ENCODE measurements around the gene NAA80. TPM values are rescaled to one million over a fixed set of nuclear protein-coding genes. Genes with fewer than 3 reads are reported as not detected.

The NAA80 gene
- total RNA-seq, 1 experiment from 2014 or later = 8.7 TPM

GRCh38 chr3:50288387-50289007 is 10.7 kb downstream of the NAA80 start:
- ChIA-PET POLR2A (ENCODE audit: unreplicated experiment) (no interaction called here), CTCF (no interaction called here)
- Histone ChIP-seq H4K20me1 (ENCODE audit: low read length) (no peaks in the 10 kb centered on the region), H3K36me3 (ENCODE audit: low read depth, low read length) (peaks cover 35% of the 10 kb centered on the region), H3K9me3 (ENCODE audit: low read length) (no peaks in the 10 kb centered on the region), H3K27me3 (ENCODE audit: low read length) (no peaks in the 10 kb centered on the region), H3K9me2 (replicated peaks; ENCODE audit: low read length) (no peaks in the 10 kb centered on the region), H3K79me2 (ENCODE audit: low read length) (peaks cover 32% of the 10 kb centered on the region), H2AFZ (ENCODE audit: low read length) (no peak overlapping the region), H3K27ac (ENCODE audit: low read length) (no peak overlapping the region), H3F3A (ENCODE audit: low read length, unreplicated experiment) (peaks cover 4% of the 10 kb centered on the region), H3K9ac (ENCODE audit: low read length) (no peak overlapping the region), H3K4me3 (ENCODE audit: low read length) (no peak overlapping the region), H3K4me1 (ENCODE audit: insufficient read depth, low read length) (peaks cover 6% of the 10 kb centered on the region), H3K4me2 (ENCODE audit: low read length) (no peak overlapping the region)
- intact Hi-C loops (cut with micrococcal nuclease) = no loop called here
- DNase-seq (no peak), ATAC-seq (no peak)
- no TSS peak for BruUV-seq (replicated peaks)
- TF ChIP-seq EZH2phosphoT487 (IDR thresholded peaks at IDR 0.05; ENCODE audit: borderline replicate concordance, low read length) (no peak), EZH2 (IDR thresholded peaks at IDR 0.05; ENCODE audit: low read length, unreplicated experiment) (no peak), CTCF (conservative IDR thresholded peaks at IDR 0.05; ENCODE audit: low read depth, low read length) (no peak)

- no peaks in the 10 kb centered on the region for H3K27me3 ChIP-seq (ENCODE audit: low read length)
- no peak overlapping the region for H3K4me2 ChIP-seq (ENCODE audit: low read length)
- H3K27ac ChIP-seq (ENCODE audit: low read length) = no peak overlapping the region
- CTCF ChIA-PET = no interaction called here
- peaks cover 32% of the 10 kb centered on the region for H3K79me2 ChIP-seq (ENCODE audit: low read length)
- H3F3A ChIP-seq (ENCODE audit: low read length, unreplicated experiment) = peaks cover 4% of the 10 kb centered on the region
- H3K9ac ChIP-seq (ENCODE audit: low read length) = no peak overlapping the region
- peaks cover 35% of the 10 kb centered on the region for H3K36me3 ChIP-seq (ENCODE audit: low read depth, low read length)
- H3K9me2 ChIP-seq (replicated peaks; ENCODE audit: low read length) = no peaks in the 10 kb centered on the region
- ATAC-seq (no peak), DNase-seq (no peak)
- no peaks in the 10 kb centered on the region; the same call in 1 of the 2 replicates for H3K4me1 ChIP-seq (ENCODE audit: insufficient read depth, low read length)
- no peaks in the 10 kb centered on the region for H3K9me3 ChIP-seq (ENCODE audit: low read length)
- POLR2A ChIA-PET (ENCODE audit: unreplicated experiment) = no interaction called here
- H4K20me1 ChIP-seq (ENCODE audit: low read length) = no peaks in the 10 kb centered on the region
- intact Hi-C loops (cut with micrococcal nuclease) = no loop called here
- TF ChIP-seq CTCF (conservative IDR thresholded peaks at IDR 0.05; ENCODE audit: low read depth, low read length) (no peak), EZH2 (IDR thresholded peaks at IDR 0.05; ENCODE audit: low read length, unreplicated experiment) (no peak), EZH2phosphoT487 (IDR thresholded peaks at IDR 0.05; ENCODE audit: borderline replicate concordance, low read length) (no peak)
- no TSS peak for BruUV-seq (replicated peaks)
- H3K4me3 ChIP-seq (ENCODE audit: low read length) = no peak overlapping the region
- no peak overlapping the region for H2AFZ ChIP-seq (ENCODE audit: low read length)
These were observed 11.9 kb downstream of the NAA80 start for GRCh38 chr3:50287262-50287661.

- CTCF ChIA-PET = no interaction called here
- POLR2A ChIA-PET (ENCODE audit: unreplicated experiment) = no interaction called here
- ATAC-seq = no peak
These were observed 12.6 kb downstream of the NAA80 start for GRCh38 chr3:50286322-50287227.

More at GRCh38 chr3:50286322-50287227, 12.6 kb downstream of the NAA80 start:
- Histone ChIP-seq H2AFZ (ENCODE audit: low read length) (no peak overlapping the region), H3K4me2 (ENCODE audit: low read length) (no peak overlapping the region), H3K79me2 (ENCODE audit: low read length) (peaks cover 26% of the 10 kb centered on the region), H3K36me3 (ENCODE audit: low read depth, low read length) (peaks cover 35% of the 10 kb centered on the region), H3F3A (ENCODE audit: low read length, unreplicated experiment) (peaks cover 4% of the 10 kb centered on the region), H3K9me3 (ENCODE audit: low read length) (no peaks in the 10 kb centered on the region), H3K27me3 (ENCODE audit: low read length) (no peaks in the 10 kb centered on the region), H3K27ac (ENCODE audit: low read length) (no peak overlapping the region), H3K9me2 (replicated peaks; ENCODE audit: low read length) (no peaks in the 10 kb centered on the region), H3K4me1 (ENCODE audit: insufficient read depth, low read length) (no peaks in the 10 kb centered on the region; the same call in 1 of the 2 replicates), H4K20me1 (ENCODE audit: low read length) (no peaks in the 10 kb centered on the region), H3K4me3 (ENCODE audit: low read length) (no peak overlapping the region), H3K9ac (ENCODE audit: low read length) (no peak overlapping the region)
- no peak for DNase-seq
- no TSS peak for BruUV-seq (replicated peaks)
- TF ChIP-seq EZH2 (IDR thresholded peaks at IDR 0.05; ENCODE audit: low read length, unreplicated experiment) (no peak), EZH2phosphoT487 (IDR thresholded peaks at IDR 0.05; ENCODE audit: borderline replicate concordance, low read length) (no peak), CTCF (conservative IDR thresholded peaks at IDR 0.05; ENCODE audit: low read depth, low read length) (no peak)
- intact Hi-C loops (cut with micrococcal nuclease) = no loop called here

Data from PC-3 (cell line).